Sigmoid colon (tissue), 4 donors: Measurements from ENCODE around the gene ARL17B.
"Not testable (repeated sequence)": the region's sequence is repeated elsewhere in the genome, so short reads cannot be mapped to it uniquely, and the experiment has no call there.

Experiments
- CTCF ChIP-seq, 4 experiments: fragments of 450-650 bp in 3 of 4; fragments of 200-600 bp in 1 of 4; IDR thresholded peaks; one replicate each; pipeline ENCODE4 v1.5.1; 2016 to 2019; ENCODE audit warnings: antibody characterized with exemption in 4 of 4, mild to moderate bottlenecking in 3 of 4, moderate library complexity in 2 of 4
- POLR2A ChIP-seq, 2 donors: fragments of 450-650 bp; IDR thresholded peaks; one replicate each; pipeline ENCODE4 v1.6.1; 2016; ENCODE audit warnings: antibody characterized with exemption in 2 of 2, mild to moderate bottlenecking in 2 of 2, moderate library complexity in 2 of 2
- POLR2AphosphoS5 ChIP-seq, 4 donors: sonication (generic); formaldehyde crosslinking; IDR thresholded peaks; one replicate each; pipeline ENCODE4 v1.6.1; 2017; ENCODE audit warnings: antibody characterized with exemption in 4 of 4

DNA sequence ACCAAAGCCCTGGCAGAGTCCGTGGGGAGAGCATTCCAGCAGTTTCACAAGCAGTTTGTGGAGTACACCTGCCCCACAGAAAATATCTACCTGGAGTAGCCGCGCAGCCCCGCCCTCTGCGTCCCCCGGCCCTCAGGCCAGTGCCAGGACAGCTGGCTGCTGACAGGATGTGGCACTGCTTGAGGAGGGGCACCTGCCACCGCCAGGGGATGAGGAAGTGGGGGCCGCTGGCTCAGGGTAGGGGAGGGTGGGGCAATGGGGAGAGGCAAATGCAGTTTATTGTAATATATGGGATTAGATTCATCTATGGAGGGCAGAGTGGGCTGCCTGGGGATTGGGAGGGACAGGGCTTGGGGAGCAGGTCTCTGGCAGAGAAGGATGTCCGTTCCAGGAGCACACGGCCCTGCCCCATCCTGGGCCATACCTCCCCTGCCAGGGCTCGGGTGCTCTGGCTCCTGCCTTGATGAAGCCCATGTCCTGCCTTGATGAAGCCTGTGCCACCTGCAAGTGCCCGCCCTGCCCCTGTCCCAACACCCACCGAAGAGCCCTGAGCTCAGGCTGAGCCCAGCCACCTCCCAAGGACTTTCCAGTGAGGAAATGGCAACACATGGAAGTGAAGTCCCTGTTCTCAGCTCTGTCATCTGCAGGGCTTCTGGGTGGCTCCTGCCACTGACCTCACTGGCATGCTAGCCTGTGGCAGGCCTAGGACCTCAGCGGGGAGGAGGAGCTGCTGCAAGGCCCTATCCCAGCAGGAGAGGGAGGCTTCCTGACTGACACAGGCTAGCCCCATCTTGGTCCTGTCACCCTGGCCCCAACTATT is 116.4 kb downstream of the ARL17B start:
- not testable (repeated sequence) for TF ChIP-seq POLR2A, CTCF, POLR2AphosphoS5 (IDR thresholded peaks at IDR 0.05)
